ENCODE data around the gene SCP2D1.
"Not testable (repeated sequence)": the region's sequence is repeated elsewhere in the genome, so short reads cannot be mapped to it uniquely, and the experiment has no call there.

Gene SCP2D1

GRCh38 chr20:18813483-18813882 is at the start of gene SCP2D1:
Gene SCP2D1, plus strand, starts transcription at chr20:18813783. Its CDS starts 33 bp downstream, at chr20:18813816.
- DNase-seq: no peak

GRCh38 chr20:18767676-18768075 is 45.9 kb upstream of the SCP2D1 start:
- DNase-seq: no peak

- no peak for DNase-seq
These were observed 40.0 kb upstream of the SCP2D1 start for GRCh38 chr20:18773566-18773965.

- DNase-seq: no peak
These were observed 39.4 kb upstream of the SCP2D1 start for GRCh38 chr20:18774207-18774606.

- DNase-seq: no peak
These were observed 38.0 kb upstream of the SCP2D1 start for GRCh38 chr20:18775633-18776032.

GRCh38 chr20:18778690-18779392 is 34.7 kb upstream of the SCP2D1 start:
- DNase-seq: no peak

- DNase-seq: no peak
These were observed 33.0 kb upstream of the SCP2D1 start for GRCh38 chr20:18780385-18781130.

- DNase-seq: no peak
These were observed 32.1 kb upstream of the SCP2D1 start for GRCh38 chr20:18781509-18781908.

GRCh38 chr20:18783385-18783959 is 30.1 kb upstream of the SCP2D1 start:
- DNase-seq: no peak

GRCh38 chr20:18787046-18787445 is 26.5 kb upstream of the SCP2D1 start:
- DNase-seq: not testable (repeated sequence)

GRCh38 chr20:18788021-18788420 is 25.6 kb upstream of the SCP2D1 start:
- DNase-seq: no peak

- no peak for DNase-seq
These were observed 22.8 kb upstream of the SCP2D1 start for GRCh38 chr20:18790787-18791186.

- DNase-seq: peak; percentile 82
These were observed 19.8 kb upstream of the SCP2D1 start for GRCh38 chr20:18793625-18794427.

GRCh38 chr20:18794428-18794787 is 19.2 kb upstream of the SCP2D1 start:
- DNase-seq: no peak

GRCh38 chr20:18795366-18795765 is 18.2 kb upstream of the SCP2D1 start:
- no peak for DNase-seq

- DNase-seq: no peak
These were observed 17.2 kb upstream of the SCP2D1 start for GRCh38 chr20:18796282-18796833.

GRCh38 chr20:18801516-18801915 is 12.1 kb upstream of the SCP2D1 start:
- no peak for DNase-seq

GRCh38 chr20:18802012-18802634 is 11.5 kb upstream of the SCP2D1 start:
- DNase-seq: no peak

GRCh38 chr20:18805881-18806280 is 7.7 kb upstream of the SCP2D1 start:
- DNase-seq: no peak

- DNase-seq: no peak
These were observed 4.9 kb upstream of the SCP2D1 start for GRCh38 chr20:18808712-18809111.

- DNase-seq: no peak
These were observed 2.4 kb upstream of the SCP2D1 start for GRCh38 chr20:18811186-18811585.

GRCh38 chr20:18811904-18812303 is 1.7 kb upstream of the SCP2D1 start:
- no peak for DNase-seq

Data from activated T-cell treated with anti-CD3 and anti-CD28 coated beads, Interleukin-2, amount 50 U/mL, for 1 hour (primary cell).